ENCODE data around the gene ZNF335.

The ZNF335 gene

DNA sequence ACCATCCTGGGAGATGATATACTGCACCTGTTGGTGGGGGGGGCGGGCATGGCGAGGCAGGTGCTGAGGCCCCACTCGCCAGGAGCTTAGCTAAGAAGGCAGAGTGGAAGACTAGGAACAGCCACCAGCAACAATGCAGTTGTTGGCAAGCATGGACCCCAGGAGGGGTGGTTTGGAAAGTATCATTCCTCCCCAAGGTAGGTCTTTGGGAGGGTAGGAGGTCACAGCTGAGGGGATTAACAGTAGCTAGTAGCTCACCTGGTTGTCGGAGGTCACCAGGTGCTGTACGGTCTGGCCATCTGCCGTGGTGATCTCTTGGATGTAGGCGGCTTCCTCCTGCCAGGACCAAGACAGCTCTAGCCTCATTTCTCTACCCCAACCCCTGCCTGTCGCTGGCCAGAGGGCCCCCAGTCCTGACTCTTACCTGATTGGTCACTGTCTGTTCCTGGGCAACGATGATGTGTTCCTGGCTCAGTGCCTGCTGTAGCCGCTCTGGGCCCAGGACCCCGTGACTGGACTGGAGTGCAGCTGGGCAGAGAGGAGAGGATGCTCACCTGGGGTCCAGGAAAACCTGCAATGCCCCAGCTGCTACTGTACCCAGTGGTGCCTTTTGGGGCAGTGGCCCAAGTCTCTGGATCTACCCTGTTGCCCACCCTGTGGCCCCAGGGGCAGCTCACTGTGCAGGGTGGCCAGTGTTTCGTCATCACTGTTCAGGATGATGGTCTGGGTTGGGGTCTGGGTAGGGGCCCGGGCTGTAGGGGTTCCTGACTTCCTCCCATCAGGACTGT is 22.3 kb downstream of the ZNF335 start:
- Histone ChIP-seq H3K18ac (ENCODE audit: low read length) (no peak overlapping the region), H3K14ac (ENCODE audit: low read length) (no peak overlapping the region), H2BK12ac (ENCODE audit: low read length) (no peak overlapping the region), H2AFZ (ENCODE audit: low read length) (no peak overlapping the region), H3K27ac (replicated peaks; ENCODE audit: low read length) (no peak overlapping the region), H3K23ac (ENCODE audit: low read depth, low read length, poor library complexity) (peak overlapping the region; percentile 26), H3K4me1 (ENCODE audit: control insufficient read depth in 2 of 2, insufficient read depth in 1 of 2, low read depth in 1 of 2, low read length in 2 of 2) (no peaks in the 10 kb centered on the region), H3K9ac (ENCODE audit: low read depth, low read length, poor library complexity) (peak overlapping the region; percentile 60), H3K36me3 (replicated peaks in 1 of 2; ENCODE audit: control insufficient read depth in 2 of 2, insufficient read depth in 2 of 2, low read length in 2 of 2) (peaks cover 62 to 89% of the 10 kb centered on the region in 2 donors), H3K4ac (ENCODE audit: low read length) (no peak overlapping the region), H2BK120ac (ENCODE audit: low read depth, low read length) (no peak overlapping the region), H3K27me3 (ENCODE audit: control insufficient read depth in 3 of 3, insufficient read depth in 3 of 3, low read depth in 1 of 3, low read length in 3 of 3) (no peaks in the 10 kb centered on the region), H2AK5ac (ENCODE audit: low read depth, low read length) (no peak overlapping the region), H2BK5ac (ENCODE audit: low read length) (no peak overlapping the region), H3K79me1 (ENCODE audit: low read depth, low read length) (no peaks in the 10 kb centered on the region), H4K8ac (ENCODE audit: low read depth, low read length) (no peak overlapping the region), H2BK15ac (ENCODE audit: low read length) (no peak overlapping the region), H3K9me3 (replicated peaks in 1 of 2; ENCODE audit: control insufficient read depth in 2 of 2, insufficient read depth in 1 of 2, low read depth in 1 of 2, low read length in 2 of 2) (no peaks in the 10 kb centered on the region), H4K91ac (ENCODE audit: low read depth, low read length, poor library complexity) (no peak overlapping the region), H3K4me2 (ENCODE audit: insufficient read depth, low read length, poor library complexity, severe bottlenecking) (no peak overlapping the region), H3K4me3 (ENCODE audit: low read length in 2 of 2) (peak overlapping the region in 1 of 2 donors; percentile 8)
- no CpG with 5 or more reads among the region's 13 CpGs for WGBS, 2 donors (ENCODE audit: extremely low coverage in 2 of 2, insufficient read length in 2 of 2, insufficient replicate concordance in 1 of 2)
- DNase-seq (ENCODE audit: low spot score) = no peak

DNA sequence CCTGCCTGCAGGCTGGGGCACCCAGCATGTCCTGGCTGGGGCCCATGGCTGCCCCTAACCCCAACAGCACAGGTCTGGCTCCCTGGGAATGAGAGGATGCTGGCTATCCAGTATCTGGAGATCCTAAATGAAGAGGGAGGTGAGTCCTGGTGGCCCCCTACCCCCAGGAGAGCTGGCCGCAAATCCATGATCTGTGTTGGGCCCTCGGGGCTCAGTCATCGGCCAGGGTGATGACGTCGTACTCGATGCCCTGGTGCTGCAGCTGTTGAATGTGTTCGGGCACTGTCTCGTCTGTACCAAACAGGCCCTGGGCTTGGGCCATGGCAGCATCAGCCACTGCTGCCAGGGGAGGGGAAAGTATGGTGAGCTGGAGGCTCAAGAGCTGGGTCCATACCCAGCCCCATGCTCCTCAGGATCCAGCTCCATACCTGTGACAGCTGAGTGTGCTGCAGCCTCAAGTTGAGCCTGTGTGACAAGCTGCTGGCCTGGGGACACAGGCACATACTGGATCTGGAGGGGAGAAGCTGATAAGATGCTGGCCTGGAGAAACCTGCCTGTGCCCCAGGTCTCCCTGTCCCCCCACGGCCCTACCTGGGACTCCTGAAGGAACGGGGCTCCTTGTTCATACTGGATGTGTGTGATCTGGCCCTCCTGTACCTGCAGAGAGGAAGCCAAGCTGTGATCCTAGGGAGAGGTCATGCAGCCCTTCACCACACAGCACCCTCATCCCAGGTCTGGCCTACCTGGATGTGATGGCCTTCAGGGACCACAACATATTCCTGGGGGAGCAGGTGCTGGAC is 23.1 kb downstream of the ZNF335 start:
- H3K36me3 ChIP-seq (replicated peaks in 1 of 2; ENCODE audit: control insufficient read depth in 2 of 2, insufficient read depth in 2 of 2, low read length in 2 of 2) = peaks cover 70 to 97% of the 10 kb centered on the region in 2 donors

DNA sequence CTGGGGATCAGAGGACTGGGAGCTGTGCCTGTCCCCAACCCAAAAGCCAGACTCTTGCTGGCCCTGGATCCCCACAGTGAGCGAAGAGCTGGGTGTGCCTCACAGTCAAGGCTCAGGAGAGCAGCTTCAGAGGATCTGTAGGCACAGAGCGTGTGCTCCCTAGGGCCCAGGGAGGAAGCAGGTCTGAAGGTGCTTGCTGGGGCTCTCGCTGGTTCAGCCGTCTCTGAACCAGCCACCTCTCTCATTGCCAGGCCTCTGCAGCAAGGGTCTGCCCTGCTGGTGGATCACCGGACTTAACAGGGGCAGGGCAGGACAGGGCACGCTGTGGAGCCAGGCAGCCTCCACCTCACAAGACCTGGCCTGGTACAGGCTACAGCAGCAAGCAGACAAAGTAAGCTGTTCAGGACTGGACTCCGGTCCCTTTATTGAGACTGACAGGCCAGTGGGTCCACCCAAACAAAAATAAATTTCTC is 23.7 kb downstream of the ZNF335 start:
- Histone ChIP-seq H3K36me3 (replicated peaks in 1 of 2; ENCODE audit: control insufficient read depth in 2 of 2, insufficient read depth in 2 of 2, low read length in 2 of 2) (peaks cover 76 to 98% of the 10 kb centered on the region in 2 donors), H3K9me3 (replicated peaks in 1 of 2; ENCODE audit: control insufficient read depth in 2 of 2, insufficient read depth in 1 of 2, low read depth in 1 of 2, low read length in 2 of 2) (no peaks in the 10 kb centered on the region), H3K23ac (ENCODE audit: low read depth, low read length, poor library complexity) (no peak overlapping the region), H3K18ac (ENCODE audit: low read length) (no peak overlapping the region), H4K8ac (ENCODE audit: low read depth, low read length) (no peak overlapping the region), H2AFZ (ENCODE audit: low read length) (no peak overlapping the region), H2BK12ac (ENCODE audit: low read length) (no peak overlapping the region), H3K4me1 (ENCODE audit: control insufficient read depth in 2 of 2, insufficient read depth in 1 of 2, low read depth in 1 of 2, low read length in 2 of 2) (no peaks in the 10 kb centered on the region), H2BK5ac (ENCODE audit: low read length) (no peak overlapping the region), H2AK5ac (ENCODE audit: low read depth, low read length) (no peak overlapping the region), H3K4me3 (ENCODE audit: low read length in 2 of 2) (no peak overlapping the region), H3K4me2 (ENCODE audit: insufficient read depth, low read length, poor library complexity, severe bottlenecking) (no peak overlapping the region), H4K91ac (ENCODE audit: low read depth, low read length, poor library complexity) (no peak overlapping the region), H3K4ac (ENCODE audit: low read length) (no peak overlapping the region), H2BK15ac (ENCODE audit: low read length) (no peak overlapping the region), H3K9ac (ENCODE audit: low read depth, low read length, poor library complexity) (no peak overlapping the region), H3K27me3 (ENCODE audit: control insufficient read depth in 3 of 3, insufficient read depth in 3 of 3, low read depth in 1 of 3, low read length in 3 of 3) (no peaks in the 10 kb centered on the region), H2BK120ac (ENCODE audit: low read depth, low read length) (no peak overlapping the region), H3K79me1 (ENCODE audit: low read depth, low read length) (no peaks in the 10 kb centered on the region), H3K14ac (ENCODE audit: low read length) (no peak overlapping the region), H3K27ac (replicated peaks; ENCODE audit: low read length) (no peak overlapping the region)
- WGBS, 2 donors (ENCODE audit: extremely low coverage in 2 of 2, insufficient read length in 2 of 2, insufficient replicate concordance in 1 of 2) = no CpG with 5 or more reads among the region's 7 CpGs
- DNase-seq (ENCODE audit: low spot score) = no peak

More for the DNA sequence above, 23.1 kb downstream of the ZNF335 start:
- Histone ChIP-seq H4K91ac (ENCODE audit: low read depth, low read length, poor library complexity) (no peak overlapping the region), H4K8ac (ENCODE audit: low read depth, low read length) (no peak overlapping the region), H3K9ac (ENCODE audit: low read depth, low read length, poor library complexity) (no peak overlapping the region), H3K27ac (replicated peaks; ENCODE audit: low read length) (no peak overlapping the region), H3K79me1 (ENCODE audit: low read depth, low read length) (no peaks in the 10 kb centered on the region), H2BK5ac (ENCODE audit: low read length) (no peak overlapping the region), H2BK120ac (ENCODE audit: low read depth, low read length) (no peak overlapping the region), H3K4me1 (ENCODE audit: control insufficient read depth in 2 of 2, insufficient read depth in 1 of 2, low read depth in 1 of 2, low read length in 2 of 2) (no peaks in the 10 kb centered on the region), H3K14ac (ENCODE audit: low read length) (no peak overlapping the region), H3K4me3 (ENCODE audit: low read length in 2 of 2) (peak overlapping the region in 1 of 2 donors; percentile 8), H3K18ac (ENCODE audit: low read length) (no peak overlapping the region), H3K4me2 (ENCODE audit: insufficient read depth, low read length, poor library complexity, severe bottlenecking) (no peak overlapping the region), H2AFZ (ENCODE audit: low read length) (no peak overlapping the region), H3K27me3 (ENCODE audit: control insufficient read depth in 3 of 3, insufficient read depth in 3 of 3, low read depth in 1 of 3, low read length in 3 of 3) (no peaks in the 10 kb centered on the region), H2AK5ac (ENCODE audit: low read depth, low read length) (no peak overlapping the region), H3K23ac (ENCODE audit: low read depth, low read length, poor library complexity) (peak overlapping the region; percentile 26), H2BK12ac (ENCODE audit: low read length) (no peak overlapping the region), H3K9me3 (replicated peaks in 1 of 2; ENCODE audit: control insufficient read depth in 2 of 2, insufficient read depth in 1 of 2, low read depth in 1 of 2, low read length in 2 of 2) (no peaks in the 10 kb centered on the region), H2BK15ac (ENCODE audit: low read length) (no peak overlapping the region), H3K4ac (ENCODE audit: low read length) (no peak overlapping the region)
- WGBS, 2 donors (ENCODE audit: extremely low coverage in 2 of 2, insufficient read length in 2 of 2, insufficient replicate concordance in 1 of 2) = no CpG with 5 or more reads among the region's 10 CpGs
- no peak for DNase-seq (ENCODE audit: low spot score)

All from neuronal stem cell (in vitro differentiated cells).